Thyroid gland (tissue), 4 donors: ENCODE results near the gene GOLGA6D.
"Not testable (repeated sequence)": the region's sequence is repeated elsewhere in the genome, so short reads cannot be mapped to it uniquely, and the experiment has no call there.

Experiments
- CTCF ChIP-seq, 6 experiments: fragments of 200-600 bp in 3 of 6; fragments of 450-650 bp in 3 of 6; sonication (generic) in 3 of 6; IDR thresholded peaks; one replicate each; pipeline ENCODE4 v1.5.1; 2016 to 2019; ENCODE audit warnings: antibody characterized with exemption in 6 of 6, mild to moderate bottlenecking in 2 of 6, inconsistent platforms in 1 of 6, moderate library complexity in 1 of 6
- POLR2A ChIP-seq, 2 donors: fragments of 450-650 bp; IDR thresholded peaks; one replicate each; pipeline ENCODE4 v1.6.1; 2017; ENCODE audit warnings: antibody characterized with exemption in 2 of 2, mild to moderate bottlenecking in 2 of 2, moderate library complexity in 1 of 2

- not testable (repeated sequence) for TF ChIP-seq CTCF, POLR2A (IDR thresholded peaks at IDR 0.05)
Measured at GRCh38 chr15:75273751-75274359, 8.8 kb upstream of the GOLGA6D start.
